CD4-positive, alpha-beta T cell treated with Interleukin-15 for 4 hours (primary cell): Measurements from ENCODE around the gene C22orf42.
"Not testable (repeated sequence)": the region's sequence is repeated elsewhere in the genome, so short reads cannot be mapped to it uniquely, and the experiment has no call there.

Experiments
- DNase-seq: peaks from one replicate; pipeline ENCODE4 v3.0.0-alpha.2; 2020; ENCODE audit warnings: low spot score

C22orf42 gene

DNA sequence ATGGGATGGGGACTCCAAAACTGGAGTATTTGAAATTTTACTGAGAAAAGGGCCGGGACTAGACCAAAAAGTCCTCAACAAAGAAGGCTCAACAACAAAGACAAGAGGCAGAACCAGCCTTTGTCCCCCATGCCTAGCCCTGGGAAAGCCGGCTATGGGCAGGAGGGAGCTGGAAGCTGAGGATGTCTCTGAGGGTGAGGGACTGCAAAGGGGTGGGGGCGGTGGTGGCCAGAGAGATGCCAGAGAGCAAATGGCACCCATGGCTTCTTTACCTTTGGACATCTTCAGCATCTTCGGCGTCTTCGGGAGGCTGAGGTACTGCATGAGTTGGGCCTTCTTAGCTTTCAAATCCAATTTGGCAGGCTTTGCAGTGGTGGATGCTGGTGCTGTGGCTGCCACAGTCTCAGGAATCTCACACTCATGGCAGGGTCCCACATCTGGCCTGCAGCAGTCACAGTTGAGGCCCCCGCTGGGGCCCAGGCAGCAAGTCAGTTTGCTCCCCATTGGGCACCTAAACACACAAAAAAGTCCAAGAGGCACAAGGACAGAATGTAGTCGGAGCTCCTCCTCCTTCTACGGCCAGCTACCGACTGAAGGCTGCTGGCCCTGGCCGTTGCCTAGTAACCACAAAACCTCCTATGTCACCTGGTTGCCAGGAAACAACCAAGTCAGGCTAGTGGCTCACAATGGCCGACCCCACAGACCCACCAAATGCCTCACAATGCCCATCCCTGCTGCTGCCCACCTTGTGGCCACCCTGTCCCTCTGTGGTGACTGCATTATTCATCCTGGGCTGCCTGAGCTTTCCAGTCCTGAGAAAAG, at the start of gene C22orf42:
Gene C22orf42 (minus strand): TSS at position 592 of the 822 bp plus-strand sequence. CDS start 88 bp downstream, at position 504.
- no peak for DNase-seq

DNA sequence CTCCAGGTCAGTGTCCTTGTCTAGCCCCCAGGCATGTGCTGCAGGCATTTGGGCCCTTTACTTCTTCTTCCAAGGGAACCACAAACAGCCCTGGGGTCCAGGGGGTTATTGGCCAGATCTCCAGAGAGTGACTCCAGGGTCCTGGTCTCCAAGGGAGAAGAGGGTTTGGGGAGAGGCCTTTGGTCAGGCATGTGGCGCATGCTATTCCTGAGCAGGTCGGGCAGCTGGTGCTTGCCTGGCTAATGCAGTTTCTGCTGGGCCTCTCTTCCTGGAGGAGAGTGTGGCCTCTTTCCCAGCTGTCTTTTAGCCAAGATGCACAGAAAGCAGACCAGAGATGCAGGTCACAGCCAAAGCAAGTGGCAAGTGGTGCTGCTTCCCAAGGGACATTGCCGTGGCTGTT, 49.6 kb upstream of the C22orf42 start:
- no peak for DNase-seq

DNA sequence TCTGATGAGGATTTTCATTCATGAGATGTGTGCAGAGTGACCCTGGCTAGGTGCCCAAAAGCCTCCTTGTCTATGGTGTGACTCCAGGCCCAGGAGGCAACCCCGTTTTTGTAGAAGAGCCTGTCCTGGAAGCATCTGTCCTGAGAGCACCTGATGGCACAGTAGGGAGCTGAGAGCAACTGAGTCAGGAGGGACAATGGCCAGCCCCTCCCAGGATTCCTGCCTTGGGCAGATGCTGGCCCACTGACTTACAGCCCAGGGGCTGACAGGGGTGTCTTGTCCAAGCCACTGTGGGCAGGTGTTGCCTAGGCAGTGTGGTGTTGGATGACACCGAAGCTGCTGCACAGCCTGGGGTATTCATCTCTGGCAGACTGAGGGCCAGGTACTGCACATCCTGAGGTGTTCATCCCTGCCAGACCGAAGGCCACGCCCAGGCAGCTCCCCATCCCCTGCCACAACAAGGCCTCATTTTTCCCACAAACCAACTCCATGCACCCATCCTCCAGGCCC, 48.9 kb upstream of the C22orf42 start:
- no peak for DNase-seq

GRCh38 chr22:32206774-32207758, 48.0 kb upstream of the C22orf42 start:
- peak; percentile 41 for DNase-seq

DNA sequence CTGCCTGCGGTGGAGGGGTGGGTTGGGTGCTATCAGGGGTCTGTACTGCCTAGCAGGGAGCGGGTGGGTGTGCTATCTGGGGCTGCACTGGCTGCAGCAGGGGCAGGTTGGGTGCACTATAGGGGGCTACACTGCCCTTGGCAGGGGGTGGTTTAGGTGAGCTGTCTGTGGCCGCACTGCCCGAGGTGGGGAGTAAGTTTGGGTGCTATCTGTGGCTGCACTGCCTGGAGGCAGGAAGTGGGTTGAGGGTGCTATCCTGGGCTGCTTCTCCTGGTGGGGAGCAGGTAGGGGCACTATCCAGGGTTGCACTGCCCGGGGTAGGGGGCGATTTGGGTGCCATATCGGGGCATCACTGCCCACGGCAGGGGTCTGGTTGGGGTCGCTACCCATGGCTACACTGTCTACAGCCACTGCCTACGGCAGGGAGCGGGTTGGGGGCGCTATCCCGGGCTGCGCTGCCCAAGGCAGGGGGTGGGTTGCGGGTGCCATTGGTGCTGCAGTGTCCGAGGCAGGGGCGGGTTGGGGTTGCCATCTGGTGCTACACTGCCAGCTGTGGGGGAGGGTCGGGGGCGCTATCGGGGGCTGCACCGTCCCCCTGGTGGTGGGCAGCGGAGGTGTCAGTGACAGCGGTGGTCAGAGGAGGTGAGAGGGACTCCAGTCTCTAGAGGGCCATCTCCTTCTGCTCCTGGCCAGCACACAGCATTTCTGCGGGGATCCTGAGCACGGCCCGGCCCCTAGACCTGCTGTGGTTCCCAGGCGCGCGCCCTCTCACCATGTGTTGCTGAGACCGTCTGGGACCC, 47.1 kb upstream of the C22orf42 start:
- DNase-seq: no peak

GRCh38 chr22:32204856-32205722, 46.0 kb upstream of the C22orf42 start, which contains the start of gene RFPL2:
Gene RFPL2, minus strand, starts transcription at chr22:32205073. Its CDS starts 2,622 bp downstream, at chr22:32202451.
- DNase-seq: peak; percentile 47

GRCh38 chr22:32204040-32204855, 45.1 kb upstream of the C22orf42 start:
- DNase-seq: peak; percentile 19

DNA sequence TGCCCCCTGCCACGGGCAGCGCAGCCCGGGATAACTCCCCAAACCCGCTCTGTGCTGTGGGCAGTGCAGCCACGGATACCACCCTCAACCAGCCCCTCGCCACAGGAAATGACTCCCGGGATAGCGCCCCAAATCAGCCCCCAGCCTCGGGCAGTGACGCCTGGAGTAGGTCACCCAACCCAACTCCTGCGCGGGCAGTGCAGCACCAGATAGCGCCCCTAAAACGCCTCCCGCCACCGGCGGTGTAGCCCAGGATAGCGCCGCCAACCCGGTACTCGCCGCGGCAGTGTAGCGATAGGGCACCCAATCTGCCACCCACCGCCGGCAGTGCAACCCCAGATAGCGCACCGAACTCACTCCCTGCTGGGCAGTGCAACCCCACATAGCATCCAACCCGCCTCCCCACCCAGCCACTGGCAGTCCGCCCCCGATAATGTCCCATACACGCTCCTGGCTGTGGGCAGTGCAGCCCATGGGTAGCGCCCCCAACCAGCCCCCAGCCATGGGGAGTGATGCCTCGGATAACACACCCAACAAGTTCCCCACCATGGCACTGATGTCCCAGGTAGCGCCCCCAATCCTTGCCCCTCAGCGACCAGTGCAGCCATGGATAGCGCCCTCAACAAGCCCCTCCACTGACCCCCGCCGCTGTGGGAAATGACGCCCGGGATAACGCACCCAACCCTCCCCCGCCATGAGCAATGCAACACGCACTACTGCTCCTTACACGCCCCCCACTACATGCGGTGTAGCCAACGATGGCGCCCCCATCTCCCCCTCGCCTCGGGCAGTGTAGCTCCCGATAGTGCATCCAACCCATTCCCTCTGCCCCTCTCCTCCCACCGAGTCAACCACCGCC, 44.3 kb upstream of the C22orf42 start:
- DNase-seq: no peak

GRCh38 chr22:32202539-32203180, 43.6 kb upstream of the C22orf42 start:
- peak; percentile 31 for DNase-seq

DNA sequence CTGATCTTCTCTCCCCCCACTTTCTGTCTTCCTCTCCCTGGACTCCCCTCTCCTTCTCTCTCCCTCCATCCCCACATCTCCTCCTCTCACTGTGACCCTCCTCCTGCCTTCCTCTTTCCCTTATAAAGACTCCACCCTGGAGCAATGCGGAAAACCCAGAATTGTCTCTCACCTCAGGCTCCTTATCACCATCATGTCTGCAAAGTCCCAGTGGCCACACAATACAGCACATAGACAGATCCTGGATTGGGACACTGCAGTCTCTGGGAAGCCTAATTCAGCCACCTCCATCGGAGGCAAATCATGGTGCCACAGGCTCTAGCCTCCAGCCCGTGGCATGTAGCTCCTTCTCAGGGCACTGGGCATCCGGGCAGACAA, 43.0 kb upstream of the C22orf42 start:
- no peak for DNase-seq

DNA sequence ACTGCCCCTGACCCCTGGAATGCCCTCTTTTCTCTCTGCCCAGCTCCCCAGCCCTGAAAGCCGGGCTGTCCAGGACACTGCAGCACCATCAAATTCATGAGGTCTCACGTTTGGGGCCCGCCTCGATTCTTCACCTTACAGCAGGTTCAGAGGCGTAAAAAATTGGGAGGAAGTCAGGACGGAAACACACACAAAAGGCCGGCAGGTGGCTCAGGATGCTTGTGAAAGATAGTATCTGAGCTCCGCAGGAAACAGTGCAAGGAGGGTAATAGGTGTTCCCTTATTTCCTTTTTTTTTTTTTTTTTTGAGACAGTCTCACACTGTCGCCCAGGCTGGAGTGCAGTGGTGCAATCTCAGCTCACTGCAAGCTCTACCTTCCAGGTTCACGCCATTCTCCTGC, 41.6 kb upstream of the C22orf42 start:
- peak; percentile 23 for DNase-seq

DNA sequence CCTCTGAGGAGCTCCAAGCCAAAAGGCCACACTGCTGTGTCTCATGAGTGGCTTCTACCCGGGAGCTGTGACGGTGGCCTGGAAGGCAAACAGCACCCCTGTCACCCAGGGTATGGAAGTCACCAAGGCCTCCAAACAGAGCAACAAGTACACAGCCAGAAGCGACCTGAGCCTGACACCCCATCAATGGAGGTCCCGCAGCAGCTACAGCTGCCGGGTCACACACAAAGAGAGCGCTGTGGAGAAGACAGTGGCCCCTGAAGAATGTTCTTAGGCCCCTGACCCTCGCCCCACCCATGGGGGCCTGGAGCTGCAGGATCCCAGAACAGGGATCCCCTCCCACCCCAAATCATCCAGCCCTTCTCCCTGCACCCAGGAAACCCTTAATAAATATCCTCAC, 40.9 kb upstream of the C22orf42 start:
- DNase-seq: no peak

DNA sequence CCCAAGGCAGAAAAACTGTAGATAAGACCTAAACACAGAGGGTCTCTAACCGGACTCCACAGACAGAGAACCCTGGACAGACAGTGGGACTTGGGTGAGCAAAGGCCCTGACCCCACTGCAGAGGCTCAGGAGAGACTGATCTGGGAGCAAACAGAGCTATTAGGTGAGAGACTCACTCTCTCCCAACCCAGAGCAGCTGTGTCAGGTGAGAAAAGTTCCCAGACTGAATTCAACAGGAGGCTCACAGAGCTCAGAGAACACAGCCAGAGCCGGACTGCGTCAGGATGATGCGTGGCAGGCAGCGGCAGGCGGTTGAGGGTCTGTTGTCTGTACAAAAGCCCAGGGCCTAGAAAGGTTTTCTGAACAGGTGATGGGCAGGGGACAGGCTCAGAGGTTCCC, 40.2 kb upstream of the C22orf42 start:
- DNase-seq: no peak

- not testable (repeated sequence) for DNase-seq
Measured at GRCh38 chr22:32197553-32198226, 38.6 kb upstream of the C22orf42 start.

GRCh38 chr22:32195900-32196299, 36.8 kb upstream of the C22orf42 start:
- not testable (repeated sequence) for DNase-seq

DNA sequence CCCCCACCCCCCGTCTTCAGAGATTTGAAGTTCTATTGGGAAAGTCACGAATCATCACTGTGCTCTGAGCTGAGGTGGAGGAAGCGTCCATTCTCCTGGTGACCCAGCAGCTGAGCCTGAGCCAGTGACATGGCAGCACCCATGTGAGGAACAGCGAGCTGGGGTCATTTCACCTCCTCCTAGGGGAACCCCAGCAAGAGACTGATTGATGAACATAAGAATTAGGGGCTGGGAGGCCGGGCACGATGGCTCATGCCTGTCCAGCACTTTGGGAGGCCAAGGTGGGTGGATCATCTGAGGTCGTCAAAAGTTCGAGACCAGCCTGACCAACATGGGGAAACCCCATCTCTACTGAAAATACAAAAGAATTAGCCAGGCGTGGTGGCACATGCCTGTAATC, 34.2 kb upstream of the C22orf42 start:
- DNase-seq: not testable (repeated sequence)

DNA sequence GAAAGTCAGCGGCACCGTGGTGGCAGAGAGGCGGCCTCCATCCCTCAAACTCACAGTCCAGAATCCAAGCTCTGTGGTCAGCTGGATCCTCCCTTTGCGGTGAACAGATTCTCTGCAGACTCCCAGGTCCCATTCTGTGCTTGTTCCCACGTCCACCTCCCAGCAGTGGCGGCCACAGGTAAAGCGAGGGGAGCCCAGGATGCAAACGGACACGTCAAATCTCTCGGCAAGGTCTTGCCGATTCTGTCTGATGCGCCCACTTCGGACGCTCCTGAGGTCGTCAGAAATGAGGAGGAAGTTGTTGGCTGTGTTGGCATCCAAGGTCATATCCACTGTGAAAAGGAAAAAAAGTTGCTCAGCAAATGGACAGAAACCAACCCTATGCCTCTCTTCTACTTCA, 31.9 kb upstream of the C22orf42 start:
- not testable (repeated sequence) for DNase-seq

DNA sequence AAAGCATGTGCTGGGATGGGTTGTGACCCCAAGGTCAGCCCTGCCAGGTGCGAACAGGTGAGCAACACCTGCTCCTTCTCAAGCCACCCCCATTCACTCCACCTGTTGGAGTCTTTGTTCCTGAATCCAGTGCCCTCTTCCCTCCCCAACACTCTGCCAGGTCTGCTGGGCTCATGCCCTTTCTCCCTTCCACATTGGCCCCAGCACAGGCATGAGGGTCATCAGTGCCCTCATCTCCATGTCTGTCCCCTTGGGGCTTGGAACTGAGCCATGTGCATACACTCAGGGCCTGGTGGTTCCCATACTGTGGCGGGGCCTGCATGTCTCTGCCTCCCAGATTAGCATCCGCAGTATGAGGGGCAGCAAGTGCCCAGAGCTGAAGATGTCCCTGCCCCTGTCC, 26.7 kb upstream of the C22orf42 start:
- no peak for DNase-seq
